Vagina (tissue), 2 donors: ENCODE results near the gene THY1. TPM values are rescaled to one million over a fixed set of nuclear protein-coding genes. Genes with fewer than 3 reads are reported as not detected.
A peak's percentile ranks its signal among the peaks of the same experiment; 100 is the strongest.

Experiments used
- DNase-seq, 2 donors: peaks; one replicate each; pipeline ENCODE4 v3.0.0-alpha.2; 2017; ENCODE audit errors: extremely low spot score in 2 of 2
- H3K27ac ChIP-seq: fragments of 200-600 bp; sonication (generic); one replicate; pipeline ENCODE4 v1.5.1; 2019
- H3K27me3 ChIP-seq: fragments of 200-600 bp; sonication (generic); one replicate; pipeline ENCODE4 v1.5.1; 2019
- H3K36me3 ChIP-seq, 2 donors: fragments of 200-600 bp; sonication (generic); one replicate each; pipeline ENCODE4 v1.5.1; 2017 to 2019
- H3K4me1 ChIP-seq: fragments of 200-600 bp; sonication (generic); one replicate; pipeline ENCODE4 v1.5.1; 2019
- H3K4me3 ChIP-seq, 2 donors: fragments of 200-600 bp; sonication (generic); 1 replicate in 1 of 2; 2 replicates in 1 of 2; pipeline ENCODE4 v1.5.1; 2016 to 2019
- H3K9me3 ChIP-seq: fragments of 200-600 bp; sonication (generic); one replicate; pipeline ENCODE4 v1.5.1; 2019
- CTCF ChIP-seq, 3 experiments: fragments of 450-650 bp in 2 of 3; fragments of 200-600 bp in 1 of 3; sonication (generic) in 1 of 3; IDR thresholded peaks; one replicate each; pipeline ENCODE4 v1.5.1; 2017 to 2019; ENCODE audit warnings: antibody characterized with exemption in 3 of 3, mild to moderate bottlenecking in 2 of 3, moderate library complexity in 2 of 3
- POLR2A ChIP-seq, 2 donors: fragments of 450-650 bp; IDR thresholded peaks; one replicate each; pipeline ENCODE4 v1.6.1; 2017; ENCODE audit warnings: antibody characterized with exemption in 2 of 2, mild to moderate bottlenecking in 2 of 2, moderate library complexity in 2 of 2
- POLR2AphosphoS5 ChIP-seq, 2 donors: sonication (generic); formaldehyde crosslinking; IDR thresholded peaks; one replicate each; pipeline ENCODE4 v1.9.0; 2017; ENCODE audit warnings: antibody characterized with exemption in 2 of 2, mild to moderate bottlenecking in 2 of 2, low read depth in 1 of 2; ENCODE audit not compliant: insufficient read depth in 1 of 2
- intact Hi-C: fragments of 100-400 bp; cut with DNase I; formaldehyde crosslinking; loops from one replicate; pipeline ENCODE4 v1.15.1; 2023
- total RNA-seq: library from RNA; depleted of rRNA; stranded (reverse); fragments of >200 nt; gene quantifications from one replicate; pipeline ENCODE4 v1.2.3, GENCODE V29; 2016

Gene THY1
- total RNA-seq, 1 donor from 2014 or later = 48.9 TPM

- Histone ChIP-seq H3K4me1 (peaks cover 45% of the 10 kb centered on the region), H3K27me3 (no peaks in the 10 kb centered on the region), H3K36me3 (no peaks in the 10 kb centered on the region), H3K27ac (peak overlapping the region; percentile 43), H3K4me3 (no peak overlapping the region), H3K9me3 (no peaks in the 10 kb centered on the region)
- TF ChIP-seq POLR2A (IDR thresholded peaks at IDR 0.05) (no peak), POLR2AphosphoS5 (IDR thresholded peaks at IDR 0.05; ENCODE audit: insufficient read depth in 1 of 2, low read depth in 1 of 2) (no peak), CTCF (IDR thresholded peaks at IDR 0.05) (no peak)
- intact Hi-C loops = no loop called here
- DNase-seq = no peak
These were observed 5.0 kb downstream of the THY1 start for GRCh38 chr11:119417726-119418540.

- no peak for DNase-seq
- H3K4me3 ChIP-seq = no peak overlapping the region
- H3K27me3 ChIP-seq = no peaks in the 10 kb centered on the region
- no peaks in the 10 kb centered on the region for H3K36me3 ChIP-seq
- intact Hi-C loops = no loop called here
- H3K27ac ChIP-seq = peak overlapping the region; percentile 43
- no peaks in the 10 kb centered on the region for H3K9me3 ChIP-seq
- TF ChIP-seq POLR2A (IDR thresholded peaks at IDR 0.05) = no peak
- TF ChIP-seq CTCF (IDR thresholded peaks at IDR 0.05) = no peak
- no peak for TF ChIP-seq POLR2AphosphoS5 (IDR thresholded peaks at IDR 0.05; ENCODE audit: insufficient read depth in 1 of 2, low read depth in 1 of 2)
- H3K4me1 ChIP-seq = peaks cover 34% of the 10 kb centered on the region
These were observed 6.1 kb downstream of the THY1 start for GRCh38 chr11:119416606-119417580.

- Histone ChIP-seq H3K9me3 (no peaks in the 10 kb centered on the region), H3K4me3 (no peak overlapping the region), H3K36me3 (no peaks in the 10 kb centered on the region), H3K27ac (no peak overlapping the region), H3K4me1 (peaks cover 25% of the 10 kb centered on the region), H3K27me3 (no peaks in the 10 kb centered on the region)
- DNase-seq = no peak
- intact Hi-C loops = no loop called here
- TF ChIP-seq POLR2A (IDR thresholded peaks at IDR 0.05) = no peak
- TF ChIP-seq POLR2AphosphoS5 (IDR thresholded peaks at IDR 0.05; ENCODE audit: insufficient read depth in 1 of 2, low read depth in 1 of 2) = no peak
- no peak for TF ChIP-seq CTCF (IDR thresholded peaks at IDR 0.05)
These were observed 7.0 kb downstream of the THY1 start for GRCh38 chr11:119415966-119416365.

GRCh38 chr11:119415517-119415916, 7.5 kb downstream of the THY1 start:
- H3K4me1 ChIP-seq = peaks cover 21% of the 10 kb centered on the region
- no peak for DNase-seq
- H3K27me3 ChIP-seq = no peaks in the 10 kb centered on the region
- no peak overlapping the region for H3K27ac ChIP-seq
- H3K36me3 ChIP-seq = no peaks in the 10 kb centered on the region
- TF ChIP-seq POLR2AphosphoS5 (IDR thresholded peaks at IDR 0.05; ENCODE audit: insufficient read depth in 1 of 2, low read depth in 1 of 2) (no peak), POLR2A (IDR thresholded peaks at IDR 0.05) (no peak), CTCF (IDR thresholded peaks at IDR 0.05) (no peak)
- H3K9me3 ChIP-seq = no peaks in the 10 kb centered on the region
- intact Hi-C loops = no loop called here
- no peak overlapping the region for H3K4me3 ChIP-seq
